Measurements from ENCODE around the gene RAMP1. TPM values are rescaled to one million over a fixed set of nuclear protein-coding genes. Genes with fewer than 3 reads are reported as not detected.

RAMP1 gene
- total and polyA plus RNA-seq, 9 of the 15 experiments (the other 6 are each of a cell fraction or from before 2014, with no cell fraction given), result 0.72 to 0.77 TPM; not detected in 7

DNA sequence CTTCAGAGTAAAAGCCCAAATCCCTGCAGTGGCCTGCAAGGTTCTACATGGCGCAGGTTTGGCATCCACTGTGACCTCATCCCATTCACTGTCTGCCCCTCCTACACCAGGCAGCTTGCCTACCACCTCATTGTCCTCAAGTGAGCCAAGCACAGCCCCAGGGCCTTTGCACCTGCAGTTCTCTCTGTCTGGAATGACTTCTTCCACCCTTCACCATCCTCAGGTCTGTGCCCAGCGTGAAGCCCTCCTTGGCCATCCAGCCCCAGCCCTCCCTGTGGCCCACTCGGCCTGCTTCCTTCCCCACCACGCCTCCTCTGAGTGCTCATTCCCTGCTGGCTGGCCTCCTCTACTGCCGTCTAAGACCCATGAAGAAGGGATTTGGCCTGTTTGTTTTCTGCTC is 74.8 kb downstream of the RAMP1 start:
- Histone ChIP-seq H3K9me3 (replicated peaks; ENCODE audit: control insufficient read depth, insufficient read depth, low read depth, low read length) (peaks cover 1% of the 10 kb centered on the region; the same call in 1 of the 2 replicates), H3K27ac (ENCODE audit: extremely low read depth, low read depth, low read length) (no peak overlapping the region), H4K20me1 (replicated peaks; ENCODE audit: control insufficient read depth, insufficient read depth, low read length) (no peaks in the 10 kb centered on the region), H3K4me3 (no peak overlapping the region), H3K9ac (ENCODE audit: insufficient read depth in 1 of 2, low read depth in 2 of 2, low read length in 2 of 2) (no peak overlapping the region), H3K4me2 (ENCODE audit: insufficient read depth, low read length) (no peak overlapping the region), H3K36me3 (ENCODE audit: control insufficient read depth, insufficient read depth, low read length) (no peaks in the 10 kb centered on the region), H3K4me1 (replicated peaks in 1 of 2; ENCODE audit: control insufficient read depth in 2 of 2, insufficient read depth in 2 of 2, low read length in 2 of 2) (peaks cover 4 to 5% of the 10 kb centered on the region in 2 experiments; a peak in 3 of 5 replicates), H3K27me3 (ENCODE audit: control insufficient read depth in 2 of 2, insufficient read depth in 2 of 2, low read length in 2 of 2) (no peaks in the 10 kb centered on the region), H2AFZ (ENCODE audit: low read depth, low read length) (no peak overlapping the region), H3K9me1 (ENCODE audit: control insufficient read depth, insufficient read depth, low read length) (no peaks in the 10 kb centered on the region), H3K79me2 (ENCODE audit: control insufficient read depth, insufficient read depth, low read length) (no peaks in the 10 kb centered on the region)
- 65% methylated on average over 5 of the region's 5 CpGs for WGBS (ENCODE audit: insufficient coverage, low coverage, missing lambda C conversion rate)
- ChIA-PET POLR2A (no interaction called here), CTCF (ENCODE audit: low intra/inter-chr PET ratio) (no interaction called here)
- BruUV-seq (replicated peaks), result no TSS peak
- DNase-seq (ENCODE audit: extremely low read depth in 1 of 4, low spot score in 3 of 4) (no peak), ATAC-seq (no peak), FAIRE-seq (no peak)
- TF ChIP-seq TRIM28 (IDR thresholded peaks at IDR 0.05), result no peak
- TF ChIP-seq RBM25 (IDR thresholded peaks at IDR 0.05; ENCODE audit: low read depth, low read length, severe bottlenecking), result peak; percentile 33
- in situ Hi-C loops (cut with MboI) (no loop called here), intact Hi-C loops (cut with micrococcal nuclease) (no loop called here)

DNA sequence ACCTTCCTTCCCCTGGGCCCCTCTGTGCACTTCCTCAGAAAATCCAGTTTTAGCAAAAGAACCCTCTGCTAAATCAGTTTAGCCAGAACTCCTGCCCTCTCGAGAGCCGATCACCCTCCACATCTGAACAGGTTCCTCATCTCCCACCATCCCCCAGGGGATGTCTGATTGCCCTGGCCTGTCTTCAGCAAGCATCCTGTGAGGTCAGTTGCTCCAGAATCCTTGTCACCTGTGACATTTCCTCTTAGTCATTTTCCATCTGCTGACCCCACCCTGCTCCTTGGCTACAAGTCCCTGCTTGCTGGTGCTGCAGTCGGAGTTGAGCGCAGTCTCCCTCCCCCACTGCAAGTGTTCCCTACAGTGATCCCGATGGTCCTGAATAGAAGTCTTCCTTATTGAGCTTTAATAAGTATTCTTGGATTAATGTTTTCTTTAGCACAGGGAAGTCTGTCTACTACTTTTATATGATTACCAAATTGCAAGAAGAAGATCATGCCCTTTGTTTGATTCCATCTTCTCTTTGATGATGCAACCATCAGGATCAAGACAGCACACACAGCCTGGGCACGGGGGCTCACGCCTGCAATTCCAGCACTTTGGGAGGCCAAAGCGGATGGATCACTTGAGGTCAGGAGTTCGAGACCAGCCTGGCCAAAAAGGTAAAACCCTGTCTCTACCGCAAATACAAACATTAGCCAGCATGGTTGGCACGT is 76.5 kb downstream of the RAMP1 start:
- in situ Hi-C loops (cut with MboI), result no loop called here
- H3K9ac ChIP-seq (ENCODE audit: insufficient read depth in 1 of 2, low read depth in 2 of 2, low read length in 2 of 2), result no peak overlapping the region; a peak in 1 of 4 replicates
- no peaks in the 10 kb centered on the region for H3K79me2 ChIP-seq (ENCODE audit: control insufficient read depth, insufficient read depth, low read length)
- H3K9me1 ChIP-seq (ENCODE audit: control insufficient read depth, insufficient read depth, low read length), result no peaks in the 10 kb centered on the region
- no peak overlapping the region for H3K27ac ChIP-seq (ENCODE audit: extremely low read depth, low read depth, low read length)
- no peak overlapping the region; the same call in 1 of the 2 replicates for H3K4me2 ChIP-seq (ENCODE audit: insufficient read depth, low read length)
- ATAC-seq, result peak; percentile 57
- no peaks in the 10 kb centered on the region for H4K20me1 ChIP-seq (replicated peaks; ENCODE audit: control insufficient read depth, insufficient read depth, low read length)
- H3K4me3 ChIP-seq, result no peak overlapping the region
- ChIA-PET POLR2A (no interaction called here), CTCF (ENCODE audit: low intra/inter-chr PET ratio) (no interaction called here)
- H3K27me3 ChIP-seq (ENCODE audit: control insufficient read depth in 2 of 2, insufficient read depth in 2 of 2, low read length in 2 of 2), result no peaks in the 10 kb centered on the region
- H3K4me1 ChIP-seq (replicated peaks in 1 of 2; ENCODE audit: control insufficient read depth in 2 of 2, insufficient read depth in 2 of 2, low read length in 2 of 2), result peaks cover 10 to 19% of the 10 kb centered on the region in 2 experiments; a peak in 4 of 5 replicates
- H2AFZ ChIP-seq (ENCODE audit: low read depth, low read length), result no peak overlapping the region
- H3K9me3 ChIP-seq (replicated peaks; ENCODE audit: control insufficient read depth, insufficient read depth, low read depth, low read length), result no peaks in the 10 kb centered on the region
- intact Hi-C loops (cut with micrococcal nuclease), result no loop called here
- no TSS peak for BruUV-seq (replicated peaks)
- H3K36me3 ChIP-seq (ENCODE audit: control insufficient read depth, insufficient read depth, low read length), result no peaks in the 10 kb centered on the region
- peak; percentile 46 for FAIRE-seq
- DNase-seq (ENCODE audit: extremely low read depth in 1 of 4, low spot score in 3 of 4), result peak in 2 of 4 experiments; percentile 13 to 43
- WGBS (ENCODE audit: insufficient coverage, low coverage, missing lambda C conversion rate), result 41% methylated on average over 11 of the region's 11 CpGs
- TF ChIP-seq ZNF644 (tag; IDR thresholded peaks at IDR 0.05; ENCODE audit: low read depth), result no peak
- TF ChIP-seq POLR3G (IDR thresholded peaks at IDR 0.05; ENCODE audit: extremely low read depth, insufficient read length, insufficient replicate concordance), result no peak
- TF ChIP-seq ZNF639 (CRISPR knock-in tag; conservative IDR thresholded peaks at IDR 0.05 in 1 of 2, IDR thresholded peaks at IDR 0.05 in 1 of 2), result no peak
- TF ChIP-seq, protein P1, sequence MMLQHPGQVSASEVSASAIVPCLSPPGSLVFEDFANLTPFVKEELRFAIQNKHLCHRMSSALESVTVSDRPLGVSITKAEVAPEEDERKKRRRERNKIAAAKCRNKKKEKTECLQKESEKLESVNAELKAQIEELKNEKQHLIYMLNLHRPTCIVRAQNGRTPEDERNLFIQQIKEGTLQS (IDR thresholded peaks at IDR 0.05), result peak; percentile 90
- TF ChIP-seq, protein P1 (CRISPR knock-in tag; conservative IDR thresholded peaks at IDR 0.05), result no peak
- peak; percentile 84 for TF ChIP-seq CTBP1 (IDR thresholded peaks at IDR 0.05; ENCODE audit: borderline replicate concordance)
- peak in 1 of 2 experiments; percentile 58; a peak in 2 of 4 replicates for TF ChIP-seq RCOR1 (IDR thresholded peaks at IDR 0.05; ENCODE audit: borderline replicate concordance in 1 of 2, low read depth in 2 of 2, low read length in 2 of 2)
- peak; percentile 60 for TF ChIP-seq CEBPB (tag; IDR thresholded peaks at IDR 0.05)
- TF ChIP-seq ZNF217 (CRISPR knock-in tag; IDR thresholded peaks at IDR 0.05), result no peak
- TF ChIP-seq ZNF696 (CRISPR knock-in tag; conservative IDR thresholded peaks at IDR 0.05), result no peak
- no peak for TF ChIP-seq XRCC3 (IDR thresholded peaks at IDR 0.05)
- TF ChIP-seq ZNF766 (CRISPR knock-in tag; conservative IDR thresholded peaks at IDR 0.05), result no peak
